HepG2 (cell line): Measurements from ENCODE around the gene C2orf49. TPM values are rescaled to one million over a fixed set of nuclear protein-coding genes. Genes with fewer than 3 reads are reported as not detected.
A peak's percentile ranks its signal among the peaks of the same experiment; 100 is the strongest.

Experiments
- ATF5 ChIP-seq: sonication (generic); formaldehyde crosslinking; IDR thresholded peaks from 2 replicates; pipeline ENCODE4 v1.4.0; 2020; ENCODE audit warnings: mild to moderate bottlenecking, low read depth, missing genetic modification reagents
- BCL3 ChIP-seq: sonication (generic); formaldehyde crosslinking; IDR thresholded peaks from 2 replicates; pipeline ENCODE4 v1.5.1; 2020; ENCODE audit warnings: mild to moderate bottlenecking, missing genetic modification reagents, moderate library complexity
- KLF9 ChIP-seq: IDR thresholded peaks from 2 replicates; pipeline ENCODE4 v1.6.1; 2016; ENCODE audit warnings: low read depth
- MLX ChIP-seq: IDR thresholded peaks from 2 replicates; pipeline ENCODE4 v1.6.1; 2016
- PRDM10 ChIP-seq: sonication (generic); formaldehyde crosslinking; IDR thresholded peaks from 2 replicates; pipeline ENCODE4 v1.4.0; 2020; ENCODE audit warnings: low read depth, missing genetic modification reagents
- RERE ChIP-seq: IDR thresholded peaks from 2 replicates; pipeline ENCODE4 v1.6.1; 2016; ENCODE audit warnings: low read depth, missing genetic modification reagents, missing compliant biosample characterization
- RFXAP ChIP-seq: sonication (generic); formaldehyde crosslinking; IDR thresholded peaks from 2 replicates; pipeline ENCODE4 v1.4.0; 2020; ENCODE audit warnings: missing genetic modification reagents, borderline replicate concordance
- SCMH1 ChIP-seq: sonication (generic); formaldehyde crosslinking; IDR thresholded peaks from 2 replicates; pipeline ENCODE4 v1.9.0; 2021; ENCODE audit warnings: missing genetic modification reagents, mild to moderate bottlenecking, borderline replicate concordance
- SOX6 ChIP-seq, 2 experiments: fragments of 450-650 bp in 1 of 2; sonication (generic) in 1 of 2; formaldehyde crosslinking in 1 of 2; IDR thresholded peaks; 2 replicates each; pipeline versions ENCODE4 v1.4.0 to v1.6.1; 2017 to 2020; ENCODE audit warnings: antibody characterized with exemption in 1 of 2, mild to moderate bottlenecking in 1 of 2, missing genetic modification reagents in 1 of 2
- TBX3 ChIP-seq: fragments of 450-650 bp; IDR thresholded peaks from 2 replicates; pipeline ENCODE4 v1.6.1; 2017; ENCODE audit warnings: antibody characterized with exemption, mild to moderate bottlenecking, inconsistent platforms, borderline replicate concordance
- YEATS4 ChIP-seq: sonication (generic); formaldehyde crosslinking; IDR thresholded peaks from 2 replicates; pipeline ENCODE4 v1.4.0; 2020; ENCODE audit warnings: missing genetic modification reagents, borderline replicate concordance
- ZFP37 ChIP-seq: sonication (generic); formaldehyde crosslinking; IDR thresholded peaks from 2 replicates; pipeline ENCODE4 v1.4.0; 2020; ENCODE audit warnings: missing genetic modification reagents, borderline replicate concordance
- ZMYM2 ChIP-seq: sonication (generic); formaldehyde crosslinking; IDR thresholded peaks from 2 replicates; pipeline ENCODE4 v1.8.0; 2022; ENCODE audit warnings: mild to moderate bottlenecking, missing genetic modification reagents
- ZNF225 ChIP-seq: sonication (generic); formaldehyde crosslinking; IDR thresholded peaks from 2 replicates; pipeline ENCODE4 v1.4.0; 2020; ENCODE audit warnings: mild to moderate bottlenecking, missing genetic modification reagents
- ZNF446 ChIP-seq: sonication (generic); formaldehyde crosslinking; IDR thresholded peaks from 2 replicates; pipeline ENCODE4 v1.5.0; 2020; ENCODE audit warnings: mild to moderate bottlenecking, missing genetic modification reagents
- ZNF775 ChIP-seq: sonication (generic); formaldehyde crosslinking; IDR thresholded peaks from 2 replicates; pipeline ENCODE4 v1.4.0; 2020; ENCODE audit warnings: missing genetic modification reagents, mild to moderate bottlenecking, moderate library complexity, borderline replicate concordance
- polyA plus RNA-seq, 8 experiments: library from polyadenylated mRNA; depleted of rRNA in 3 of 8; stranded (reverse) in 7 of 8; unstranded in 1 of 8; fragments of >200 nt; fragmentation: Illumina TruSeq in 4 of 8; extraction: Trizol in 4 of 8; gene quantifications; 2 replicates each; pipeline versions ENCODE4 v1.2.1 to v1.2.3, GENCODE V29; 2011 to 2016; ENCODE audit warnings: low read depth in 4 of 8, missing spikeins in 1 of 8, mixed read lengths in 1 of 8; ENCODE audit not compliant: insufficient read depth in 1 of 8
- total RNA-seq, 5 experiments: library from RNA; depleted of rRNA; stranded (reverse); fragments of >200 nt; fragmentation: Illumina TruSeq; extraction: Trizol; gene quantifications; 2 replicates each; pipeline ENCODE4 v1.2.3, GENCODE V29; 2016; ENCODE audit warnings: low read depth in 1 of 5

Gene C2orf49
- total and polyA plus RNA-seq, 2 of the 13 experiments (the other 11 are each of a cell fraction or from before 2014, with no cell fraction given): 24.7 to 28.8 TPM

GRCh38 chr2:105394951-105395611 lies 57.7 kb downstream of the C2orf49 start (continued):
- TF ChIP-seq SOX6 (IDR thresholded peaks at IDR 0.05): no peak
- peak; percentile 80 for TF ChIP-seq SOX6 (CRISPR knock-in tag; IDR thresholded peaks at IDR 0.05)
- no peak for TF ChIP-seq PRDM10
- no peak for TF ChIP-seq RFXAP
- TF ChIP-seq ATF5 (CRISPR knock-in tag): no peak
- no peak for TF ChIP-seq RERE (CRISPR knock-in tag)
- TF ChIP-seq ZMYM2 (CRISPR knock-in tag): no peak
- no peak for TF ChIP-seq MLX (CRISPR knock-in tag)
- no peak for TF ChIP-seq ZFP37 (CRISPR knock-in tag)
- no peak for TF ChIP-seq SCMH1 (CRISPR knock-in tag)
- TF ChIP-seq TBX3: no peak; the same call in 1 of the 2 replicates
- no peak for TF ChIP-seq BCL3 (CRISPR knock-in tag)
- TF ChIP-seq ZNF446: no peak
- TF ChIP-seq YEATS4: no peak
- no peak for TF ChIP-seq ZNF225
- no peak for TF ChIP-seq KLF9 (CRISPR knock-in tag)
- no peak for TF ChIP-seq ZNF775 (CRISPR knock-in tag)
